Mesothelial cell of epicardium (in vitro differentiated cells): ENCODE results near the gene ANKRD13C. TPM values are rescaled to one million over a fixed set of nuclear protein-coding genes. Genes with fewer than 3 reads are reported as not detected.

Experiments used
- DNase-seq, 2 experiments: peaks; one replicate each; pipeline ENCODE4 v3.0.0; 2021; ENCODE audit warnings: low spot score in 2 of 2; ENCODE audit not compliant: unreplicated experiment in 2 of 2
- H3K27ac Mint-ChIP-seq: 2 replicates; pipeline ENCODE4 v1.8.0; 2021; ENCODE audit warnings: mixed read lengths
- H3K27me3 Mint-ChIP-seq: 2 replicates; pipeline ENCODE4 v1.8.0; 2021; ENCODE audit warnings: low read depth, mixed read lengths
- H3K36me3 Mint-ChIP-seq: 2 replicates; pipeline ENCODE4 v1.8.0; 2021; ENCODE audit warnings: mixed read lengths
- H3K4me1 Mint-ChIP-seq: 2 replicates; pipeline ENCODE4 v1.8.0; 2021; ENCODE audit warnings: mixed read lengths
- H3K4me3 Mint-ChIP-seq: 2 replicates; pipeline ENCODE4 v1.8.0; 2021; ENCODE audit warnings: mild to moderate bottlenecking, moderate library complexity, mixed read lengths
- H3K9me3 Mint-ChIP-seq: 2 replicates; pipeline ENCODE4 v1.8.0; 2021; ENCODE audit warnings: mixed read lengths
- total RNA-seq: library from RNA; stranded (reverse); gene quantifications from 3 replicates; pipeline ENCODE4 v1.2.1, GENCODE V29; 2021
- TF ChIP-seq, protein P1 (sequence below): fragments of 200-600 bp; sonication (generic); IDR thresholded peaks from one replicate; pipeline ENCODE4 v1.5.0; 2021; ENCODE audit warnings: antibody characterized with exemption; ENCODE audit not compliant: unreplicated experiment

Gene ANKRD13C
- total RNA-seq, 1 donor from 2014 or later: 23.7 TPM

DNA sequence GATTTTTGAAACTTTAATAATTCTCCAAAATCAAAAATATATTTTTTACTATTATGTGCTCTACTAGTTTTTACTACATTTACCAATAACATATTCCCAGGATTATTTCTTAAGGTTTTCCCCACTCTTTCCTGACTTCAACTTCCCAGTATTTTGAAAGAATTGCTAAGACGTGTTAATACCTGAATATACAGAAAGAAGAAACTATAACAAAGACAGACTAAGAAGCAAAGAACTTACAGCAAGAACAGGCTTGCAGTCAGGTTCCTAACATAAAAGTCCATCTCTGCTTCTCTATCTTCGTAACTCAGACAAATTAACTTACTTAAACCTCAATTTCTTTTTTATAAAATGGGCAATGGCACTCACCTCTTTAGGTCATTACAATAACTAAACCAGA is 70.2 kb downstream of the ANKRD13C start:
- Mint-ChIP-seq H3K4me3 (no peak overlapping the region), H3K36me3 (peaks cover 24% of the 10 kb centered on the region), H3K9me3 (no peaks in the 10 kb centered on the region), H3K27me3 (no peaks in the 10 kb centered on the region), H3K27ac (no peak overlapping the region), H3K4me1 (no peaks in the 10 kb centered on the region)
- no peak for DNase-seq
- TF ChIP-seq, protein P1, sequence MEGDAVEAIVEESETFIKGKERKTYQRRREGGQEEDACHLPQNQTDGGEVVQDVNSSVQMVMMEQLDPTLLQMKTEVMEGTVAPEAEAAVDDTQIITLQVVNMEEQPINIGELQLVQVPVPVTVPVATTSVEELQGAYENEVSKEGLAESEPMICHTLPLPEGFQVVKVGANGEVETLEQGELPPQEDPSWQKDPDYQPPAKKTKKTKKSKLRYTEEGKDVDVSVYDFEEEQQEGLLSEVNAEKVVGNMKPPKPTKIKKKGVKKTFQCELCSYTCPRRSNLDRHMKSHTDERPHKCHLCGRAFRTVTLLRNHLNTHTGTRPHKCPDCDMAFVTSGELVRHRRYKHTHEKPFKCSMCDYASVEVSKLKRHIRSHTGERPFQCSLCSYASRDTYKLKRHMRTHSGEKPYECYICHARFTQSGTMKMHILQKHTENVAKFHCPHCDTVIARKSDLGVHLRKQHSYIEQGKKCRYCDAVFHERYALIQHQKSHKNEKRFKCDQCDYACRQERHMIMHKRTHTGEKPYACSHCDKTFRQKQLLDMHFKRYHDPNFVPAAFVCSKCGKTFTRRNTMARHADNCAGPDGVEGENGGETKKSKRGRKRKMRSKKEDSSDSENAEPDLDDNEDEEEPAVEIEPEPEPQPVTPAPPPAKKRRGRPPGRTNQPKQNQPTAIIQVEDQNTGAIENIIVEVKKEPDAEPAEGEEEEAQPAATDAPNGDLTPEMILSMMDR: no peak

DNA sequence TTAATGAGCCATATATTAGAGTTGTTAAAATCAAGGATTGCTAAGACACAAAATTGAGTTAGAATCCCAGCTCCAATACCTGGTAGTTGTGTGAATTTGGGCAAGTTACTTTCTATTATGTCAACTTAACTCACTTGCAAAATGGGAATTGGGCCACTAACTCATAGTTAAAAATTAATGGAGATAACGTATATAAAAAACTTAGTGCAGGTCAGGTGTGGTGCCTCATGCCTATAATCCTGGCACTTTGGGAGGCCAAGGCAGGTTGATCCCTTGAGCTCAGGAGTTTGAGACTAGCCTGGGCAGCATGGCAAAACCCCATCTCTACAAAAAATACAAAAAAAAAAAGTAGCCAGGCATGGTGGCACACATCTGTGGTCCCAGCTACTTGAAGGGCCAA is 75.8 kb downstream of the ANKRD13C start:
- H3K4me3 Mint-ChIP-seq: no peak overlapping the region
- TF ChIP-seq, protein P1: no peak

DNA sequence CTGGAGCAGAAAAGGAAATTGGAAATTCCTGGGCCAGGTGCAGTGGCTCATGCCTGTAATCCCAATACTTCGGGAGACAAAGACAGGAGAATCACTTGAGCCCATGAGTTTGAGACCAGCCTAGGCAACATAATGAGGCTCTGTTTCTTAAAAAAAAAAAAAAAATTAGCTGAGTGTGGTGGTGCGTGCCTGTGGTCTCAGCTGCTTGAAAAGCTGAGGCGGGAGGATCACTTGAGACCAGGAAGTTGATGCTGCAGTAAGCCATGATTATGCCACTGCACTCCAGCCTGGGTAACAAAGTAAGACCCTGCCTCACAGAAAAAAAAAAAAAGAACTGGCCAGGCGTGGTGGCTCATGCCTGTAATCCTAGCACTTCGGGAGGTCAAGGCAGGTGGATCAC is 76.6 kb downstream of the ANKRD13C start:
- Mint-ChIP-seq H3K4me1 (no peaks in the 10 kb centered on the region), H3K27me3 (no peaks in the 10 kb centered on the region), H3K27ac (no peak overlapping the region), H3K36me3 (peaks cover 30% of the 10 kb centered on the region), H3K4me3 (no peak overlapping the region), H3K9me3 (no peaks in the 10 kb centered on the region)
- no peak for DNase-seq
- TF ChIP-seq, protein P1: no peak

More for the DNA sequence above, 75.8 kb downstream of the ANKRD13C start:
- no peaks in the 10 kb centered on the region for H3K9me3 Mint-ChIP-seq
- peaks cover 25% of the 10 kb centered on the region for H3K36me3 Mint-ChIP-seq
- no peaks in the 10 kb centered on the region for H3K4me1 Mint-ChIP-seq
- H3K27me3 Mint-ChIP-seq: no peaks in the 10 kb centered on the region
- no peak overlapping the region for H3K27ac Mint-ChIP-seq
- no peak for DNase-seq

DNA sequence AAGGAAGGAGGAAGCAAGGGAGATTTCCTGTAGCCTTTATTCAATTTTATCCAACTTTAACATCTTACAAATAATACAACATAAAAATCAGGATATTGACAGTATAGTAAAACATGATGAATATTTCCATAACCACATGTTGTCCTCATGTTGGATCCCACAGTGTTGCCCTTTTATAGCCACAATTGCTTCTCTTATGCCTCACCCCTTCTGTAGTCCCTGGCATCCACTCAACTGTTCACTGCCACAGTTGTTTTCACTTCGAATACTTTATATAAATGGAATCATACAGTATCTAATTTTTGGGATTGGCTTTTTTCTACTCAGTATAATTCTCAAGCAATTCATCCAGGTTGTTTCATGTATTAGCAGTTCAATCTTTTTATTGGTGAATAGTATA is 88.6 kb downstream of the ANKRD13C start:
- no peak overlapping the region for H3K27ac Mint-ChIP-seq
- H3K9me3 Mint-ChIP-seq: peaks cover 24% of the 10 kb centered on the region
- no peaks in the 10 kb centered on the region for H3K27me3 Mint-ChIP-seq
- TF ChIP-seq, protein P1: no peak
- H3K36me3 Mint-ChIP-seq: peaks cover 44% of the 10 kb centered on the region
- H3K4me1 Mint-ChIP-seq: peaks cover under 1% of the 10 kb centered on the region
- no peak overlapping the region for H3K4me3 Mint-ChIP-seq
- no peak for DNase-seq

DNA sequence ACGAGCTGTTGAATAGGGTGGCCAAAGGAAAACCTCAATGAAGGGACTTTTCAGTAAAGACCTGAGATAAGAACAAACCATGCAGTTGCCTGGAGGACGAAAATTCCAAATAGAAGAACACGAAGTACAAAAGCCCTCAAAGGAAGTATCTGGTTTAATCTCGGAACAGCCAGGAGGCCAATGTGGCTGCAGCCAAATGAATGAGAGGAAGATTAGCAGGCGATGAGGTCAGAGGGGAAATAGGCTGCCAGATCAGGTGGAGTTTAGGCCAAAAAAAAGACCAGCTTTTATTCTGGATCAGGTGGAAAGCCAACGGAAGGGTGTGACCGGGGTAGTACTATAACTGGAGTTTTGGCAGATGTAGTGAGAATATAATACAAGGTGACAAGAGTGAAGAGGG is 89.7 kb downstream of the ANKRD13C start:
- no peak for DNase-seq

DNA sequence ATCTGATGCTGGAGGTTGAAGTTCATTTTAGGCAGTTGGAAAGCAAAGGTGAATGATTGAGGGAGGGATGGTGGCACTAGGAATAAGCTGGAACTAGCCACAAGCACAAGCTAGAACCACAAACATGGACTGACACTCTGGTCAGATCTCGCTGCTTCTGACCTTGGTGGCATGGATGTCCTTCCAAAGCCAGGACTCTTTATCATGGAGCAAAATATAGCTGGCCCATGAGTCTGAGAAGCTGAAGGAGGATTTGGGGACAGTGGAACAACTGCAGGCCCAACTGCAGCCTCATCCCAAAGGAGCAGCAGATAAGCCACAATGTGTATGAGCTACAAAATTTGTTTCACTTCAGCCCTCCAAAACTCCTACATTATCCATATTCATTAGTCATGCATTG is 97.9 kb downstream of the ANKRD13C start:
- H3K27me3 Mint-ChIP-seq: no peaks in the 10 kb centered on the region
- H3K9me3 Mint-ChIP-seq: no peaks in the 10 kb centered on the region
- TF ChIP-seq, protein P1: no peak
- DNase-seq: no peak
- H3K27ac Mint-ChIP-seq: no peak overlapping the region
- no peak overlapping the region for H3K4me3 Mint-ChIP-seq
- no peaks in the 10 kb centered on the region for H3K4me1 Mint-ChIP-seq
- peaks cover 4% of the 10 kb centered on the region for H3K36me3 Mint-ChIP-seq

More for the DNA sequence above, 89.7 kb downstream of the ANKRD13C start:
- TF ChIP-seq, protein P1: no peak
- Mint-ChIP-seq H3K36me3 (peaks cover 44% of the 10 kb centered on the region), H3K27me3 (no peaks in the 10 kb centered on the region), H3K9me3 (peaks cover 24% of the 10 kb centered on the region), H3K4me3 (no peak overlapping the region), H3K4me1 (no peaks in the 10 kb centered on the region), H3K27ac (no peak overlapping the region)
